Loucy (cell line): ENCODE measurements around the gene FTO.

ENCODE experiments used
- H2AFZ ChIP-seq: fragments of 200-600 bp; sonication (generic); 2 replicates; pipeline ENCODE4 v1.6.0; 2016; ENCODE audit warnings: antibody characterized with exemption, mild to moderate bottlenecking, low read length, moderate library complexity
- H3F3A ChIP-seq: fragments of 200-600 bp; 2 replicates; pipeline ENCODE4 v1.6.0; 2016; ENCODE audit warnings: antibody characterized with exemption, low read depth, mild to moderate bottlenecking
- H3K27me3 ChIP-seq: fragments of 200-600 bp; sonication (generic); 2 replicates; pipeline ENCODE4 v1.6.1; 2014; ENCODE audit warnings: low read length, mild to moderate bottlenecking; ENCODE audit not compliant: insufficient read depth, poor library complexity, severe bottlenecking
- H3K36me3 ChIP-seq: fragments of 200-600 bp; sonication (generic); 2 replicates; pipeline ENCODE4 v1.6.1; 2016; ENCODE audit warnings: low read length; ENCODE audit not compliant: insufficient read depth
- H3K4me1 ChIP-seq: fragments of 200-600 bp; sonication (generic); 2 replicates; pipeline ENCODE4 v1.5.1; 2014; ENCODE audit warnings: low read length, mild to moderate bottlenecking; ENCODE audit not compliant: insufficient read depth, poor library complexity, severe bottlenecking
- H3K4me2 ChIP-seq: fragments of 200-600 bp; sonication (generic); 2 replicates; pipeline ENCODE4 v1.6.0; 2014; ENCODE audit warnings: antibody characterized with exemption, low read length, low read depth, mild to moderate bottlenecking; ENCODE audit not compliant: poor library complexity, severe bottlenecking
- H3K4me3 ChIP-seq: fragments of 200-600 bp; sonication (generic); 2 replicates; pipeline ENCODE4 v1.5.1; 2014; ENCODE audit warnings: low read length, mild to moderate bottlenecking, mixed read lengths; ENCODE audit not compliant: poor library complexity, severe bottlenecking
- H3K79me2 ChIP-seq: fragments of 200-600 bp; sonication (generic); 2 replicates; pipeline ENCODE4 v1.6.1; 2014; ENCODE audit warnings: low read length; ENCODE audit not compliant: insufficient read depth
- H3K9ac ChIP-seq: fragments of 200-600 bp; sonication (generic); 2 replicates; pipeline ENCODE4 v1.6.0; 2014; ENCODE audit warnings: mild to moderate bottlenecking, low read depth, low read length, moderate library complexity; ENCODE audit not compliant: poor library complexity, severe bottlenecking
- H3K9me2 ChIP-seq: fragments of 200-600 bp; sonication (generic); replicated peaks from 2 replicates; pipeline ENCODE4 v1.6.1; 2016; ENCODE audit warnings: low read depth, low read length, mixed read lengths
- H3K9me3 ChIP-seq: fragments of 200-600 bp; sonication (generic); 2 replicates; pipeline ENCODE4 v1.6.1; 2014; ENCODE audit warnings: mild to moderate bottlenecking, antibody characterized with exemption, low read length, low read depth; ENCODE audit not compliant: insufficient read depth
- H4K20me1 ChIP-seq: fragments of 200-600 bp; sonication (generic); 2 replicates; pipeline ENCODE4 v1.6.0; 2014; ENCODE audit warnings: antibody characterized with exemption, low read length, mild to moderate bottlenecking; ENCODE audit not compliant: insufficient read depth, poor library complexity, severe bottlenecking
- CTCF ChIP-seq: fragments of 200-600 bp; sonication (generic); conservative IDR thresholded peaks from 2 replicates; pipeline ENCODE4 v1.5.1; 2014; ENCODE audit warnings: mild to moderate bottlenecking, antibody characterized with exemption, low read length
- EZH2phosphoT487 ChIP-seq: fragments of 200-600 bp; IDR thresholded peaks from 2 replicates; pipeline ENCODE4 v1.6.1; 2018; ENCODE audit warnings: antibody characterized with exemption, mild to moderate bottlenecking, moderate library complexity, borderline replicate concordance

Gene FTO

GRCh38 chr16:53947642-53948041 is 243.7 kb downstream of the FTO start:
- H3K27me3 ChIP-seq, result no peaks in the 10 kb centered on the region
- H3K4me3 ChIP-seq, result no peak overlapping the region
- no peak for TF ChIP-seq CTCF
- no peak for TF ChIP-seq EZH2phosphoT487
- peaks cover 72% of the 10 kb centered on the region for H3K4me1 ChIP-seq
- H2AFZ ChIP-seq, result no peak overlapping the region
- H4K20me1 ChIP-seq, result no peaks in the 10 kb centered on the region
- H3K79me2 ChIP-seq, result 0 out of 2 replicates have a peak, but pooled peaks cover 8% of the 10 kb centered on the region
- H3K9me2 ChIP-seq, result no peaks in the 10 kb centered on the region
- H3K36me3 ChIP-seq, result no peaks in the 10 kb centered on the region
- H3F3A ChIP-seq, result no peaks in the 10 kb centered on the region
- no peaks in the 10 kb centered on the region for H3K9me3 ChIP-seq
- H3K4me2 ChIP-seq, result peak overlapping the region; percentile 23
- peak overlapping the region; percentile 49 for H3K9ac ChIP-seq

DNA sequence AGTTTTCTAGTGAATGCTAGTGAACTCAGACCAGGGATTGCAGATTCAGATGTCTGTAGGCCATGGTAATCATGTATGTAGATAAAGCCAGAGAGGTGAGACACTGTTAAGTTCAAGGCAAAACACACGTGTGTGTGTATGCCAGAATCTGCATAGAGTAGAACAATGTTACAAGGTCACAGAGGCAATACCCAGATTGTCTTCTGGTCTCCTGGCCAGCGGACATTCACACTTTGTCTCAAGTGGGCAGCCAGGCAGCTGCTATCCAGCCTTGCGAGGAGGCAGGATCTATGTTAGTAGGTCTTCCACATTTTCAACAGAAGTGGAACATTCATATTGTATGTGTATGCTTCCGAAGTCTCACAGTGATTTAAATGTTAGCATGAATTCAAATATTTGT is 244.4 kb downstream of the FTO start:
- Histone ChIP-seq H3K27me3 (no peaks in the 10 kb centered on the region), H3F3A (no peaks in the 10 kb centered on the region), H3K9me3 (no peaks in the 10 kb centered on the region), H2AFZ (no peak overlapping the region), H4K20me1 (no peaks in the 10 kb centered on the region), H3K4me2 (no peak overlapping the region), H3K79me2 (0 out of 2 replicates have a peak, but pooled peaks cover 8% of the 10 kb centered on the region), H3K36me3 (no peaks in the 10 kb centered on the region), H3K9me2 (no peaks in the 10 kb centered on the region), H3K9ac (peak overlapping the region; percentile 44), H3K4me1 (peaks cover 79% of the 10 kb centered on the region), H3K4me3 (no peak overlapping the region)
- TF ChIP-seq EZH2phosphoT487 (no peak), CTCF (no peak)

- Histone ChIP-seq H3K4me1 (peaks cover 84% of the 10 kb centered on the region), H3K4me2 (no peak overlapping the region), H3K9me2 (no peaks in the 10 kb centered on the region), H3F3A (no peaks in the 10 kb centered on the region), H4K20me1 (no peaks in the 10 kb centered on the region), H3K27me3 (no peaks in the 10 kb centered on the region), H2AFZ (no peak overlapping the region), H3K79me2 (0 out of 2 replicates have a peak, but pooled peaks cover 8% of the 10 kb centered on the region), H3K36me3 (no peaks in the 10 kb centered on the region), H3K4me3 (no peak overlapping the region), H3K9ac (peak overlapping the region; percentile 44), H3K9me3 (no peaks in the 10 kb centered on the region)
- TF ChIP-seq EZH2phosphoT487 (no peak), CTCF (no peak)
Observed at GRCh38 chr16:53948734-53949430, 244.9 kb downstream of the FTO start.
